Large intestine (tissue), 3 donors: Measurements from ENCODE around the gene TSPAN14. TPM values are rescaled to one million over a fixed set of nuclear protein-coding genes. Genes with fewer than 3 reads are reported as not detected.

ENCODE experiments used
- DNase-seq, 2 donors: peaks; one replicate each; pipeline versions ENCODE4 v3.0.0 to v3.0.0-alpha.2; 2013
- H3K27ac ChIP-seq: one replicate; pipeline ENCODE4 v1.5.1; 2013; ENCODE audit warnings: low read length
- H3K27me3 ChIP-seq: 2 replicates; pipeline ENCODE4 v1.6.1; 2013; ENCODE audit warnings: low read length; ENCODE audit not compliant: control insufficient read depth, insufficient read depth
- H3K36me3 ChIP-seq: 2 replicates; pipeline ENCODE4 v1.6.1; 2013; ENCODE audit warnings: low read length; ENCODE audit not compliant: control insufficient read depth, insufficient read depth
- H3K4me1 ChIP-seq: one replicate; pipeline ENCODE4 v1.6.1; 2013; ENCODE audit warnings: low read length; ENCODE audit not compliant: control insufficient read depth, insufficient read depth
- H3K4me3 ChIP-seq: one replicate; pipeline ENCODE4 v1.5.1; 2013; ENCODE audit warnings: low read length
- H3K9me3 ChIP-seq: one replicate; pipeline ENCODE4 v1.6.1; 2013; ENCODE audit warnings: mild to moderate bottlenecking, low read depth, low read length, moderate library complexity; ENCODE audit not compliant: control insufficient read depth
- WGBS: methylation state at CpG from one replicate; pipeline ENCODE4 v1.1.5; 2013; ENCODE audit warnings: low lambda C conversion rate; ENCODE audit not compliant: insufficient coverage; 5-methylcytosine and 5-hydroxymethylcytosine counted together
- polyA plus RNA-seq: library from polyadenylated mRNA; unstranded; fragments of 120-200 nt; gene quantifications from one replicate; pipeline ENCODE4 v1.2.1, GENCODE V29; 2013

TSPAN14 gene
- polyA plus RNA-seq, 1 donor: 64.7 TPM

GRCh38 chr10:80454513-80455460, 677 bp downstream of the TSPAN14 start:
- Histone ChIP-seq H3K27ac (peak overlapping the region; percentile 91), H3K9me3 (no peaks in the 10 kb centered on the region), H3K4me3 (peak overlapping the region; percentile 90), H3K36me3 (no peaks in the 10 kb centered on the region), H3K4me1 (peaks cover 51% of the 10 kb centered on the region), H3K27me3 (no peaks in the 10 kb centered on the region)
- WGBS: no CpG with 5 or more reads among the region's 81 CpGs
- DNase-seq: peak; percentile 65 to 88

DNA sequence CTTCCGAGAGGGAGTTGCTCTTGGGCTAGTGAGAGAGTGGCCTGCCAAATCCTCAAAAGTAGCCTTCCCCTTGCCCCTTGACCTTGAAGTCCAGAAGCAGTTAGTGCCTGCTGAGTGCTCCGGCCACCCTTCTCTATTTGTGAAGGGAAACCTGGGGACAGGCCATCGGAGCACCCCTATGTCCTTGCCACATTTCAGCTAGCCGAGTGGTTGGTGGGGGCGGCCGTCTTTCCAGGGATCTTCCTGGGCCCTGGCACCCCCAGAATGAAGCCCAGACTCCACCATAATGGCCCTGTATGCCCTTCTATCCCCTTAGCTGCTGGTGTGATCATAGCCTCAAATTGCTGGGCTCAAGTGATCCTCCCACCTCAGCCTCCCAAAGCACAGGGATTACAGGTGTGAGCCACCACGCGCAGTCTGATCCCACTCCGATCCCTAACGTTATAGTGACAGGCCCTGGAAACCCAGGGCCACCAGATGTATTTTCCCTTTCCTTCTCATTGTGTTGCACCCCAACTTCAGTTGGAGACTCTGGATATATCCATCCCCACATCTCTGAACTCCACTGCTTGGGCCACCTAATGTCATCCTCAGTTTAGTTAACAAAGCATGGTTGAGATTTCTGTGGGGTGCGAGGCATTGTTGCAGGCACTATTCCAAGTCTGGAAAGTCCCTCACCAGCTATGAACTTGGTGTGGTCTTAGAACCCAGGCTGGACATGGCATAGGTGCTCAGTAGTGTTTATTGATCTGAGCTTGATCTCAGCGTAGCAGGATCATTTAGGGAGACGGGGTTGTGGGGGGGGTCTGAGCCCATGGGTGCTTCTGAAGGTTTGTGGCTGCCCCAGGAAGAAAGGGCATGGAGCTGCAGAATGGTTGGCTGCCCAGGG, 1.6 kb downstream of the TSPAN14 start:
- no peaks in the 10 kb centered on the region for H3K9me3 ChIP-seq
- H3K27me3 ChIP-seq: no peaks in the 10 kb centered on the region
- peaks cover 51% of the 10 kb centered on the region for H3K4me1 ChIP-seq
- no peak for DNase-seq
- peak overlapping the region; percentile 91 for H3K27ac ChIP-seq
- H3K36me3 ChIP-seq: no peaks in the 10 kb centered on the region
- WGBS: no CpG with 5 or more reads among the region's 13 CpGs
- peak overlapping the region; percentile 90 for H3K4me3 ChIP-seq

DNA sequence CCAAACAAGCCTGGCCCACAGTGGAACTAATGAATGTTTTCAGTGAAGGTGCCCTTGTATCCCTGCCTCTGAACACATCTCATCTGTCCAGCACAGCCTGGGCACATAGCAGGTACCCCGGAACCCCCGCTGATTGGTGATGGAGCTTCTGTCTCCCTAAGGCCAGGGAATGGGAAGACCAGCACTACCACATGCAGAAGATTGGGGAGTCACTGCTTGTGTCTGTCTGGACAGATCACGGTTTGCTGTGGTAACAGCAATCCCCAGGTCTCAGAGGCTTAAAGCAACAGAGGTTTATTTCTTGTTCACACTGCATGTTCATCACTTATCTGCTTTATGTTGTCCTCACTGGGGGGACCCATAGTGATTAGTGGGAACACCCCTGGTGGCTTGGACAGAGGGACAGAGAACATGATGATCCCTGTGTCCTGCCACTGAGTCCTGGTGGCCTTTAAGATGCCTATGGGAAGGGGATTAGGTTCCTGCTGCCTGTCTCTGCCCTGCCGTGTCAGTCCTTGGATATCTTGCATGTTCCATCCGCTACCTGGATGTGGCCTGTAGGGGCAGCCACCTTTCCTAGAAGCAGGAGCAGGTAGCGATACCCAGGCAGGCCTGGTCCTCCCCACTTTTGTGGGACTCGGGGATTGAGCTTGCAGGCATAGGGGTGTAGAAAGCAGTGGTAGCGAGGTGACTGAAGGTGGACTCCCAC, 3.6 kb downstream of the TSPAN14 start:
- no peak overlapping the region for H3K4me3 ChIP-seq
- H3K27ac ChIP-seq: no peak overlapping the region
- H3K27me3 ChIP-seq: no peaks in the 10 kb centered on the region
- H3K9me3 ChIP-seq: no peaks in the 10 kb centered on the region
- 80% methylated on average over 1 of the region's 8 CpGs for WGBS
- H3K36me3 ChIP-seq: no peaks in the 10 kb centered on the region
- H3K4me1 ChIP-seq: peaks cover 63% of the 10 kb centered on the region
- peak in 1 of 2 donors; percentile 31 for DNase-seq

DNA sequence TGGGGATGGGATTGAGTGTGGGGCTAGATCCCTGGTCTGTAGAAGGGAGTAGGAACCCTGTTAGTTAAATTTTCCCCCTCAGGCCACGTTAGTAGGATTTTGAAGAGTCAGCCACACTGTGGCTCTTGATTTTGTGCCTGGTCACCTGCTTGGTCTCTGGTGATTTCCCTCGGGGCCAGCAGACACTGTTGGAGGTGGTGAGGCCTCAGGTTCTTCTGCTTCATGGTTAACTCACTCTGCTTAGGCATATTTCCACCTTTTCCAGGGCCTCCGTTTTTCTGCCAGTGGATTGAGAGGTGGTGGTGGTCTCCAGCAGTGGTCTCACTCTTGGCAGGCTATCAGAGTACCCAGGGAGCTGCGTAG, 4.1 kb downstream of the TSPAN14 start:
- no peaks in the 10 kb centered on the region for H3K36me3 ChIP-seq
- H3K9me3 ChIP-seq: no peaks in the 10 kb centered on the region
- WGBS: no CpG with 5 or more reads among the region's 4 CpGs
- H3K4me1 ChIP-seq: peaks cover 66% of the 10 kb centered on the region
- no peak overlapping the region for H3K27ac ChIP-seq
- no peak overlapping the region for H3K4me3 ChIP-seq
- no peak for DNase-seq
- H3K27me3 ChIP-seq: no peaks in the 10 kb centered on the region

GRCh38 chr10:80458638-80459037, 4.5 kb downstream of the TSPAN14 start:
- H3K4me3 ChIP-seq: no peak overlapping the region
- no CpG with 5 or more reads among the region's 6 CpGs for WGBS

GRCh38 chr10:80459047-80459865, 5.1 kb downstream of the TSPAN14 start:
- no peak overlapping the region for H3K4me3 ChIP-seq
- no peaks in the 10 kb centered on the region for H3K9me3 ChIP-seq
- peak overlapping the region; percentile 14 for H3K27ac ChIP-seq
- WGBS: no CpG with 5 or more reads among the region's 9 CpGs
- peaks cover 74% of the 10 kb centered on the region for H3K4me1 ChIP-seq
- no peaks in the 10 kb centered on the region for H3K36me3 ChIP-seq
- H3K27me3 ChIP-seq: no peaks in the 10 kb centered on the region
- peak in 1 of 2 donors; percentile 37 for DNase-seq

More at GRCh38 chr10:80458638-80459037, 4.5 kb downstream of the TSPAN14 start:
- H3K36me3 ChIP-seq: no peaks in the 10 kb centered on the region
- H3K27me3 ChIP-seq: no peaks in the 10 kb centered on the region
- no peak for DNase-seq
- H3K9me3 ChIP-seq: no peaks in the 10 kb centered on the region
- no peak overlapping the region for H3K27ac ChIP-seq
- peaks cover 68% of the 10 kb centered on the region for H3K4me1 ChIP-seq

DNA sequence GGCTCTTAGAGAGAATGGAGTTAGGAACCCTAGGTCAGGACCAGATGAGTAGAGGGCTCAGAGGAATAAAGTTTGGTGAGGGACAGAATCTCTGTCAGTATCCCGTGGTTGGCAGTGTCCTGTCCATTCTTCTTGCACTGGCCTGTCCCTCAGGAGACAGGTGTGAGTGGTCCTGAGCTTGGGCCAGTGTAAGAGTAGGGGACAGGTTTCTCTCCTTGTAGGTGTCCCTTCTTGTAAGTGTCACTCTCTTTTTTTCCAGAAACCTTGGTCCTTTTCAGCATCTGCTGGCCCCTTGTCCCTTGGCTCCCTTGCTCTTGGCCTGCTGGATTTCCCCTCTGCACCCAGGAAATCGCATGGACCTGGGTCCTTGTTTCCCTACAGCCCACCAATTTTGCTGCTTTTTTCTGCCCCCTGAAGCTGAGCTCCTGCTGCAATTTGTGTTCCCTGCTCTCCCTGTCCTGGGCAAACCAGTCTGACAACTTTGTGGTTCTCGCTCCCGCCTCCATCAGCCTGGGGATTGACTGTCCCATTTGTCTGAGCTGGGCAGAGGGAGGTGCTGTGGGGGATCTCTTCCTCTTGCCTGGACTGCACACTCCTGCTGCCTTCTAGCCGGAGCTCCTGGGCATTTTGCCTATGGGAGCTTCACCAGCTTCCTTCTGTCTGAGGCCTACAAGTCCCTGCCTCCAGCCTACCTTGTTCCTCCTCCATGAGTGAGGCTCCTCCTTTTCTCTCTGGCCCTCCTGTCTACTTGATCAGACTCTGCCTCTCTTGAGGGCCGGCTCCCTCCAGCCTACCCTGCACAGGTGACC, 6.5 kb downstream of the TSPAN14 start:
- H3K4me1 ChIP-seq: peaks cover 81% of the 10 kb centered on the region
- no peaks in the 10 kb centered on the region for H3K9me3 ChIP-seq
- no CpG with 5 or more reads among the region's 6 CpGs for WGBS
- no peaks in the 10 kb centered on the region for H3K27me3 ChIP-seq
- DNase-seq: peak; percentile 81 to 91
- H3K27ac ChIP-seq: peak overlapping the region; percentile 50
- no peak overlapping the region for H3K4me3 ChIP-seq
- no peaks in the 10 kb centered on the region for H3K36me3 ChIP-seq

GRCh38 chr10:80461208-80462183, 7.4 kb downstream of the TSPAN14 start:
- Histone ChIP-seq H3K27ac (peak overlapping the region; percentile 50), H3K4me3 (no peak overlapping the region), H3K27me3 (no peaks in the 10 kb centered on the region), H3K36me3 (no peaks in the 10 kb centered on the region), H3K9me3 (no peaks in the 10 kb centered on the region), H3K4me1 (peaks cover 76% of the 10 kb centered on the region)
- no CpG with 5 or more reads among the region's 8 CpGs for WGBS
- no peak for DNase-seq
